ENCODE data around the gene APOA5.

- TF ChIP-seq POLR2A (conservative IDR thresholded peaks at IDR 0.05) (no peak), PML (IDR thresholded peaks at IDR 0.05; ENCODE audit: low read length) (no peak), ATF3 (IDR thresholded peaks at IDR 0.05) (no peak), ATF3 (CRISPR knock-in tag; conservative IDR thresholded peaks at IDR 0.05) (no peak), HDAC3 (IDR thresholded peaks at IDR 0.05; ENCODE audit: borderline replicate concordance, partially characterized antibody) (no peak), CTCF (IDR thresholded peaks at IDR 0.05 in 2 of 3, conservative IDR thresholded peaks at IDR 0.05 in 1 of 3; ENCODE audit: insufficient read depth in 2 of 3, low read depth in 1 of 3, low read length in 3 of 3) (no peak), SLC30A9 (CRISPR knock-in tag; IDR thresholded peaks at IDR 0.05) (no peak), E2F1 (CRISPR knock-in tag; IDR thresholded peaks at IDR 0.05) (no peak), SMARCB1 (IDR thresholded peaks at IDR 0.05; ENCODE audit: insufficient read length, low read depth) (no peak), MITF (IDR thresholded peaks at IDR 0.05) (no peak), COPS2 (conservative IDR thresholded peaks at IDR 0.05) (no peak), REST (IDR thresholded peaks at IDR 0.05; ENCODE audit: borderline replicate concordance) (no peak), REST (CRISPR knock-in tag; IDR thresholded peaks at IDR 0.05; ENCODE audit: low read depth) (no peak), CGGBP1 (CRISPR knock-in tag; IDR thresholded peaks at IDR 0.05) (no peak)
Measured at GRCh38 chr11:116835042-116835772, 43.5 kb upstream of the APOA5 start.

All from K562 (cell line).